ENCODE measurements around the gene EVC2. TPM values are rescaled to one million over a fixed set of nuclear protein-coding genes. Genes with fewer than 3 reads are reported as not detected.

The EVC2 gene
- total RNA-seq, 1 experiment from 2014 or later: 7.8 TPM

GRCh38 chr4:5647351-5647750 is 61.0 kb downstream of the EVC2 start:
- Histone ChIP-seq H3K4ac (ENCODE audit: low read depth, low read length) (no peak overlapping the region), H3K18ac (ENCODE audit: insufficient read length, low read depth, low read length) (no peak overlapping the region), H3K56ac (ENCODE audit: insufficient read length, low read depth, low read length) (no peak overlapping the region), H2BK120ac (ENCODE audit: low read depth, low read length, poor library complexity, severe bottlenecking) (no peak overlapping the region), H3T11ph (ENCODE audit: low read length) (no peak overlapping the region), H2BK15ac (ENCODE audit: low read depth, low read length) (no peak overlapping the region), H3K27ac (ENCODE audit: insufficient read length, low read depth, low read length) (no peak overlapping the region), H2BK20ac (ENCODE audit: low read depth, low read length, poor library complexity, severe bottlenecking) (no peak overlapping the region), H3K9ac (ENCODE audit: extremely low read depth, insufficient read length, low read length) (no peak overlapping the region), H3K23ac (ENCODE audit: insufficient read length, low read depth, low read length) (no peak overlapping the region), H3K79me2 (ENCODE audit: insufficient read depth, low read length) (no peaks in the 10 kb centered on the region), H3K4me1 (ENCODE audit: insufficient read depth, low read length) (no peaks in the 10 kb centered on the region), H4K20me1 (ENCODE audit: control insufficient read depth, insufficient read depth, insufficient read length) (no peaks in the 10 kb centered on the region), H3K23me2 (ENCODE audit: insufficient read length, low read depth, low read length, poor library complexity, severe bottlenecking) (no peaks in the 10 kb centered on the region), H3K79me1 (ENCODE audit: insufficient read depth, low read depth, low read length, poor library complexity, severe bottlenecking) (no peaks in the 10 kb centered on the region), H2AFZ (ENCODE audit: low read length) (no peak overlapping the region), H3K27me3 (ENCODE audit: insufficient read depth, low read length) (no peaks in the 10 kb centered on the region), H3K9me3 (ENCODE audit: control insufficient read depth, low read depth, low read length) (no peaks in the 10 kb centered on the region), H4K91ac (ENCODE audit: insufficient read length, low read depth, low read length) (no peak overlapping the region), H2BK12ac (ENCODE audit: insufficient read length, low read depth, low read length) (no peak overlapping the region), H3K14ac (ENCODE audit: insufficient read depth, low read length) (no peak overlapping the region), H2AK5ac (ENCODE audit: insufficient read length, low read length) (no peak overlapping the region), H4K8ac (replicated peaks; ENCODE audit: insufficient read length, low read depth, low read length) (no peak overlapping the region), H3K4me2 (ENCODE audit: insufficient read depth, insufficient read length, low read length) (no peak overlapping the region), H4K5ac (ENCODE audit: insufficient read length, low read depth, low read length) (no peak overlapping the region), H2BK5ac (ENCODE audit: insufficient read length, low read length) (no peak overlapping the region)
- Mint-ChIP-seq H3K4me3 (no peak overlapping the region), H3K27me3 (ENCODE audit: low read depth) (no peaks in the 10 kb centered on the region), H3K9me3 (no peaks in the 10 kb centered on the region), H3K4me1 (no peaks in the 10 kb centered on the region), H3K36me3 (ENCODE audit: insufficient read depth in 1 of 3, low read depth in 3 of 3) (peaks cover 1 to 19% (median 4%) of the 10 kb centered on the region in 3 experiments; a peak in 4 of 7 replicates), H3K27ac (no peak overlapping the region)
- DNase-seq: no peak
- no CpG with 5 or more reads among the region's 7 CpGs for WGBS (ENCODE audit: extremely low coverage, insufficient read length, low lambda C conversion rate)
- TF ChIP-seq CTCF (conservative IDR thresholded peaks at IDR 0.05): no peak
